Endodermal cell (in vitro differentiated cells): Measurements from ENCODE around the gene VASH2. TPM values are rescaled to one million over a fixed set of nuclear protein-coding genes. Genes with fewer than 3 reads are reported as not detected.

Experiments used
- DNase-seq: peaks from one replicate; pipeline ENCODE4 v3.0.0-alpha.2; 2017
- H3K27ac ChIP-seq: 2 replicates; pipeline ENCODE4 v1.5.1; 2013; ENCODE audit warnings: mild to moderate bottlenecking, low read depth, low read length, moderate library complexity
- H3K27me3 ChIP-seq: 2 replicates; pipeline ENCODE4 v1.6.1; 2013; ENCODE audit warnings: mild to moderate bottlenecking, low read length, moderate library complexity; ENCODE audit not compliant: insufficient read depth, control insufficient read depth, poor library complexity, severe bottlenecking
- H3K36me3 ChIP-seq: 2 replicates; pipeline ENCODE4 v1.7.0; 2013; ENCODE audit warnings: mild to moderate bottlenecking, low read length, moderate library complexity; ENCODE audit not compliant: control insufficient read depth, insufficient read depth
- H3K4me1 ChIP-seq: one replicate; pipeline ENCODE4 v1.7.0; 2013; ENCODE audit warnings: low read length; ENCODE audit not compliant: control insufficient read depth, insufficient read depth
- H3K4me3 ChIP-seq: 2 replicates; pipeline ENCODE4 v1.5.1; 2013; ENCODE audit warnings: mild to moderate bottlenecking, low read length, moderate library complexity
- H3K9ac ChIP-seq: 2 replicates; pipeline ENCODE4 v1.6.1; 2013; ENCODE audit warnings: mild to moderate bottlenecking, low read length, moderate library complexity; ENCODE audit not compliant: poor library complexity, severe bottlenecking; ENCODE audit errors: extremely low read depth
- H3K9me3 ChIP-seq: 2 replicates; pipeline ENCODE4 v1.6.1; 2013; ENCODE audit warnings: mild to moderate bottlenecking, low read length, moderate library complexity; ENCODE audit not compliant: control insufficient read depth
- H3K27ac Mint-ChIP-seq: 2 replicates; pipeline ENCODE4 v1.8.0; 2020; ENCODE audit warnings: mixed read lengths
- H3K27me3 Mint-ChIP-seq: 2 replicates; pipeline ENCODE4 v1.8.0; 2021; ENCODE audit warnings: mild to moderate bottlenecking, mixed read lengths; ENCODE audit not compliant: insufficient read depth
- H3K36me3 Mint-ChIP-seq: 2 replicates; pipeline ENCODE4 v1.8.0; 2020; ENCODE audit warnings: low read depth, mixed read lengths
- H3K4me1 Mint-ChIP-seq: 2 replicates; pipeline ENCODE4 v1.8.0; 2020; ENCODE audit warnings: mixed read lengths
- H3K4me3 Mint-ChIP-seq: 2 replicates; pipeline ENCODE4 v1.8.0; 2020; ENCODE audit warnings: mild to moderate bottlenecking, moderate library complexity, mixed read lengths
- H3K9me3 Mint-ChIP-seq: 2 replicates; pipeline ENCODE4 v1.8.0; 2020; ENCODE audit warnings: mild to moderate bottlenecking, mixed read lengths
- CTCF ChIP-seq: fragments of 200-600 bp; sonication (generic); conservative IDR thresholded peaks from 2 replicates; pipeline ENCODE4 v1.5.0; 2021; ENCODE audit warnings: antibody characterized with exemption, mild to moderate bottlenecking
- WGBS, 2 experiments: methylation state at CpG; one replicate each; pipeline versions ENCODE4 v1.1.5 to v1.1.7; 2013; ENCODE audit warnings: missing lambda C conversion rate in 2 of 2, mixed read lengths in 1 of 2; ENCODE audit not compliant: insufficient coverage in 1 of 2, insufficient read length in 1 of 2; 5-methylcytosine and 5-hydroxymethylcytosine counted together
- total RNA-seq, 2 donors: library from RNA; stranded (reverse); fragmentation: NEBNext Ultra II Directional in 1 of 2; extraction: Animal tissue kit (Norgen Biotek cat#: 25700) in 1 of 2; gene quantifications; 2 replicates in 1 of 2; 3 replicates in 1 of 2; pipeline ENCODE4 v1.2.1, GENCODE V29; 2021

VASH2 gene
- total RNA-seq, 2 donors from 2014 or later = 13.7 to 30.2 TPM

GRCh38 chr1:213003256-213003655, 52.9 kb downstream of the VASH2 start:
- H3K36me3 ChIP-seq = peaks cover 88% of the 10 kb centered on the region
- Mint-ChIP-seq H3K4me3 (no peak overlapping the region), H3K4me1 (peaks cover 5% of the 10 kb centered on the region), H3K36me3 (peaks cover 72% of the 10 kb centered on the region), H3K27me3 (no peaks in the 10 kb centered on the region), H3K27ac (no peak overlapping the region), H3K9me3 (no peaks in the 10 kb centered on the region)
- 100% methylated on average over 1 to 2 of the region's 3 CpGs for WGBS, 2 experiments
- H3K27me3 ChIP-seq = no peaks in the 10 kb centered on the region
- no peak for DNase-seq
- TF ChIP-seq CTCF = no peak
- no peak overlapping the region for H3K27ac ChIP-seq
- no peaks in the 10 kb centered on the region for H3K4me1 ChIP-seq
- no peak overlapping the region for H3K9ac ChIP-seq
- no peak overlapping the region for H3K4me3 ChIP-seq
- no peaks in the 10 kb centered on the region for H3K9me3 ChIP-seq

- Mint-ChIP-seq H3K4me1 (peaks cover 10% of the 10 kb centered on the region), H3K27ac (no peak overlapping the region), H3K9me3 (no peaks in the 10 kb centered on the region), H3K4me3 (no peak overlapping the region), H3K27me3 (no peaks in the 10 kb centered on the region), H3K36me3 (peaks cover 61% of the 10 kb centered on the region)
- no peak for TF ChIP-seq CTCF
- Histone ChIP-seq H3K27me3 (no peaks in the 10 kb centered on the region), H3K36me3 (peaks cover 77% of the 10 kb centered on the region), H3K4me1 (no peaks in the 10 kb centered on the region), H3K4me3 (no peak overlapping the region), H3K27ac (no peak overlapping the region), H3K9ac (no peak overlapping the region), H3K9me3 (peaks cover 4% of the 10 kb centered on the region)
- WGBS, 2 experiments = 96 to 100% methylated on average over 1 to 2 of the region's 2 CpGs
- no peak for DNase-seq
These were observed 58.2 kb downstream of the VASH2 start for GRCh38 chr1:213008564-213008963.

- H3K27ac Mint-ChIP-seq = peak overlapping the region; percentile 99
- peak overlapping the region; percentile 79 for H3K9ac ChIP-seq
- H3K4me1 ChIP-seq = peaks cover 2% of the 10 kb centered on the region
- no peak for DNase-seq
- peak overlapping the region; percentile 92 for H3K4me3 ChIP-seq
- H3K9me3 Mint-ChIP-seq = no peaks in the 10 kb centered on the region
- peaks cover 4% of the 10 kb centered on the region for H3K9me3 ChIP-seq
- H3K27ac ChIP-seq = peak overlapping the region; percentile 88
- WGBS, 2 experiments = 39 to 83% methylated on average over 2 to 7 of the region's 7 CpGs
- peaks cover 24% of the 10 kb centered on the region for H3K36me3 ChIP-seq
- H3K27me3 Mint-ChIP-seq = no peaks in the 10 kb centered on the region
- peaks cover 10% of the 10 kb centered on the region for H3K4me1 Mint-ChIP-seq
- H3K36me3 Mint-ChIP-seq = peaks cover 19% of the 10 kb centered on the region
- TF ChIP-seq CTCF = no peak
- no peaks in the 10 kb centered on the region for H3K27me3 ChIP-seq
- peak overlapping the region; percentile 98 for H3K4me3 Mint-ChIP-seq
These were observed 64.3 kb downstream of the VASH2 start for GRCh38 chr1:213014642-213015041.
